PC-9 (cell line): Measurements from ENCODE around the gene PCDHGA6. TPM values are rescaled to one million over a fixed set of nuclear protein-coding genes. Genes with fewer than 3 reads are reported as not detected.

Source experiments
- BruUV-seq: library from RNA; stranded (reverse); fragments of 400-500 nt; replicated peaks from 2 replicates; lab custom pipeline; 2021; lab: Mats Ljungman, UMichigan
- CTCF ChIA-PET: fragments of 300-600 bp; sonication (Branson Sonifier 250); formaldehyde crosslinking; loops from one replicate; lab custom pipeline; 2022; ENCODE audit warnings: antibody characterized with exemption; lab: Charles Lee
- POLR2A ChIA-PET: fragments of 300-600 bp; sonication (Branson Sonifier 250); formaldehyde crosslinking; loops from one replicate; lab custom pipeline; 2022; ENCODE audit warnings: antibody characterized with exemption; ENCODE audit not compliant: unreplicated experiment; lab: Charles Lee
- DNase-seq, 2 experiments: peaks; one replicate each; pipeline versions ENCODE4 v3.0.0 to v3.0.0-alpha.2; 2015 to 2022; ENCODE audit warnings: mixed read lengths in 1 of 2
- H2AFZ ChIP-seq: fragments of 200-600 bp; sonication (generic); 2 replicates; pipeline ENCODE4 v1.8.1; 2017; ENCODE audit warnings: antibody characterized with exemption
- H3F3A ChIP-seq: fragments of 200-600 bp; sonication (generic); 2 replicates; pipeline ENCODE4 v1.8.1; 2017; ENCODE audit warnings: antibody characterized with exemption, mild to moderate bottlenecking, low read depth; ENCODE audit not compliant: insufficient read depth
- H3K27ac ChIP-seq: fragments of 200-600 bp; sonication (generic); 2 replicates; pipeline ENCODE4 v1.6.1; 2016; ENCODE audit warnings: mixed run types
- H3K27me3 ChIP-seq: fragments of 200-600 bp; sonication (generic); 2 replicates; pipeline ENCODE4 v1.6.1; 2016; ENCODE audit warnings: low read depth, mixed run types; ENCODE audit not compliant: insufficient read depth
- H3K36me3 ChIP-seq: fragments of 200-600 bp; sonication (generic); 2 replicates; pipeline ENCODE4 v1.6.1; 2016; ENCODE audit warnings: low read depth, mixed run types
- H3K4me1 ChIP-seq: fragments of 200-600 bp; sonication (generic); replicated peaks from 2 replicates; pipeline ENCODE4 v1.6.1; 2016; ENCODE audit warnings: mixed run types; ENCODE audit not compliant: insufficient read depth
- H3K4me2 ChIP-seq: fragments of 200-600 bp; sonication (generic); 2 replicates; pipeline ENCODE4 v1.6.1; 2017; ENCODE audit warnings: mixed run types
- H3K4me3 ChIP-seq: fragments of 200-600 bp; sonication (generic); 2 replicates; pipeline ENCODE4 v1.6.1; 2016; ENCODE audit warnings: mixed run types
- H3K79me2 ChIP-seq: fragments of 200-600 bp; sonication (generic); 2 replicates; pipeline ENCODE4 v1.6.1; 2017; ENCODE audit warnings: low read depth, mixed run types
- H3K9me2 ChIP-seq: fragments of 200-600 bp; sonication (generic); 2 replicates; pipeline ENCODE4 v1.8.1; 2017; ENCODE audit warnings: mild to moderate bottlenecking; ENCODE audit not compliant: insufficient read depth
- H3K9me3 ChIP-seq: fragments of 200-600 bp; sonication (generic); 2 replicates; pipeline ENCODE4 v1.8.1; 2016; ENCODE audit warnings: low read depth; ENCODE audit not compliant: insufficient read depth
- H4K20me1 ChIP-seq: fragments of 200-600 bp; sonication (generic); 2 replicates; pipeline ENCODE4 v1.8.1; 2017; ENCODE audit not compliant: insufficient read depth
- EZH2 ChIP-seq: fragments of 200-600 bp; sonication (generic); IDR thresholded peaks from 2 replicates; pipeline ENCODE4 v1.8.0; 2017; ENCODE audit warnings: antibody characterized with exemption, low read depth
- intact Hi-C: fragments of 100-400 bp; cut with micrococcal nuclease; formaldehyde crosslinking; loops from one replicate; pipeline ENCODE4 v1.10.0; 2022; ENCODE audit not compliant: unreplicated experiment
- total RNA-seq: library from RNA; stranded (reverse); gene quantifications from 2 replicates; pipeline ENCODE4 v1.2.3, GENCODE V29; 2021
- TF ChIP-seq, protein P1 (sequence below): fragments of 200-600 bp; sonication (generic); conservative IDR thresholded peaks from 2 replicates; pipeline ENCODE4 v1.6.1; 2017; ENCODE audit warnings: mixed run types, antibody characterized with exemption, mild to moderate bottlenecking, moderate library complexity

The PCDHGA6 gene
- total RNA-seq, 1 experiment from 2014 or later = 0.17 TPM

DNA sequence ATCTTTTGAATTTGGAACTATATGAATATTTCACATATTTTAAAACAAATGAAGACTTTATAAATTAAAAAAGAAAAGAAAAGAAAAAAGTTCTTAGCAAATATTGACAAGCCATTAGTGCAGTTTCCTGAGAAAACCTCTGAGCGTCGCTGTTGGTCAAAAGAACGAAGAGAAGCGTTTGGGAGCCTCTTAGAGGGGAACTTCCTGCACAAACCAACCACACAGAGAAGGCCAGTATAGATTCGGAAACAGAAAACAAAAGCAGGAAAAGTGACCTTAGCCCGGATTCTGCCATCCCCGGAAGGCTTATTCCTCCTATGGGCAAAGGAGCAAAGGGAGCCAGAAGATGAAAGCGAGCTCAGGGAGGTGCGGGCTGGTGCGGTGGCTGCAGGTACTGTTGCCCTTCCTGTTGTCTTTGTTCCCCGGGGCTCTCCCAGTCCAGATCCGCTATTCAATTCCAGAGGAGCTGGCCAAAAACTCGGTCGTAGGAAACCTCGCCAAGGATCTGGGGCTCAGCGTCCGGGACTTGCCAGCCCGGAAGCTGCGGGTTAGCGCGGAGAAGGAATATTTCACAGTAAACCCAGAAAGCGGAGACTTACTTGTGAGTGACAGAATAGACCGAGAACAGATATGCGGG, 13.8 kb upstream of the PCDHGA6 start, which contains the start of gene PCDHGB2:
Gene PCDHGB2, plus strand, starts transcription at position 205 of the 637 bp plus-strand sequence. Its CDS starts 142 bp downstream, at position 347.
- no peak for DNase-seq
- H3K9me2 ChIP-seq = no peaks in the 10 kb centered on the region
- no peak within 1 kb of the TSS; the same call in 1 of the 2 replicates for H3K4me3 ChIP-seq
- TF ChIP-seq, protein P1, sequence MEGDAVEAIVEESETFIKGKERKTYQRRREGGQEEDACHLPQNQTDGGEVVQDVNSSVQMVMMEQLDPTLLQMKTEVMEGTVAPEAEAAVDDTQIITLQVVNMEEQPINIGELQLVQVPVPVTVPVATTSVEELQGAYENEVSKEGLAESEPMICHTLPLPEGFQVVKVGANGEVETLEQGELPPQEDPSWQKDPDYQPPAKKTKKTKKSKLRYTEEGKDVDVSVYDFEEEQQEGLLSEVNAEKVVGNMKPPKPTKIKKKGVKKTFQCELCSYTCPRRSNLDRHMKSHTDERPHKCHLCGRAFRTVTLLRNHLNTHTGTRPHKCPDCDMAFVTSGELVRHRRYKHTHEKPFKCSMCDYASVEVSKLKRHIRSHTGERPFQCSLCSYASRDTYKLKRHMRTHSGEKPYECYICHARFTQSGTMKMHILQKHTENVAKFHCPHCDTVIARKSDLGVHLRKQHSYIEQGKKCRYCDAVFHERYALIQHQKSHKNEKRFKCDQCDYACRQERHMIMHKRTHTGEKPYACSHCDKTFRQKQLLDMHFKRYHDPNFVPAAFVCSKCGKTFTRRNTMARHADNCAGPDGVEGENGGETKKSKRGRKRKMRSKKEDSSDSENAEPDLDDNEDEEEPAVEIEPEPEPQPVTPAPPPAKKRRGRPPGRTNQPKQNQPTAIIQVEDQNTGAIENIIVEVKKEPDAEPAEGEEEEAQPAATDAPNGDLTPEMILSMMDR = peak; percentile 63
- TF ChIP-seq EZH2 = no peak
- peaks cover 7% of the 10 kb centered on the region; the same call in 1 of the 2 replicates for H3K9me3 ChIP-seq
- no TSS peak for BruUV-seq
- H4K20me1 ChIP-seq = no peaks in the 10 kb centered on the region
- CTCF ChIA-PET = interaction anchor here (1.3 kb wide), 1 partner anchor 40 kb away, joined by 4 read pairs; the partner anchor contains the start of gene TAF7
- H3K79me2 ChIP-seq = no peaks in the 10 kb centered on the region
- H3K36me3 ChIP-seq = no peaks in the 10 kb centered on the region
- no peak within 1 kb of the TSS for H3K27ac ChIP-seq
- intact Hi-C loops = no loop called here
- POLR2A ChIA-PET = no interaction called here
- peak within 1 kb of the TSS; percentile 66 for H2AFZ ChIP-seq
- no peaks in the 10 kb centered on the region for H3F3A ChIP-seq
- peaks cover 14% of the 10 kb centered on the region for H3K27me3 ChIP-seq
- H3K4me1 ChIP-seq = no peaks in the 10 kb centered on the region
- H3K4me2 ChIP-seq = peak within 1 kb of the TSS; percentile 52

GRCh38 chr5:141360685-141361084, 13.0 kb upstream of the PCDHGA6 start:
- Histone ChIP-seq H3K27ac (no peak overlapping the region), H3K79me2 (no peaks in the 10 kb centered on the region), H2AFZ (no peak overlapping the region), H3K4me2 (no peak overlapping the region), H3F3A (no peaks in the 10 kb centered on the region), H3K36me3 (no peaks in the 10 kb centered on the region), H4K20me1 (no peaks in the 10 kb centered on the region), H3K27me3 (peaks cover 19% of the 10 kb centered on the region), H3K4me3 (no peak overlapping the region), H3K4me1 (no peaks in the 10 kb centered on the region), H3K9me2 (no peaks in the 10 kb centered on the region), H3K9me3 (peaks cover 7% of the 10 kb centered on the region; the same call in 1 of the 2 replicates)
- intact Hi-C loops = no loop called here
- no peak for TF ChIP-seq EZH2
- TF ChIP-seq, protein P1 = no peak
- ChIA-PET POLR2A (no interaction called here), CTCF (interaction anchor here (1.3 kb wide), 1 partner anchor 40 kb away, joined by 4 read pairs; the partner anchor contains the start of gene TAF7)
- no TSS peak for BruUV-seq
- no peak for DNase-seq

- H4K20me1 ChIP-seq = no peaks in the 10 kb centered on the region
- no peaks in the 10 kb centered on the region for H3K36me3 ChIP-seq
- H3F3A ChIP-seq = no peaks in the 10 kb centered on the region
- H2AFZ ChIP-seq = no peak overlapping the region
- H3K79me2 ChIP-seq = no peaks in the 10 kb centered on the region
- no peak for DNase-seq
- no peak overlapping the region for H3K27ac ChIP-seq
- peaks cover 35% of the 10 kb centered on the region for H3K27me3 ChIP-seq
- POLR2A ChIA-PET = no interaction called here
- intact Hi-C loops = no loop called here
- H3K4me3 ChIP-seq = no peak overlapping the region
- no TSS peak for BruUV-seq
- H3K9me2 ChIP-seq = no peaks in the 10 kb centered on the region
- no peaks in the 10 kb centered on the region for H3K4me1 ChIP-seq
- CTCF ChIA-PET = no interaction called here
- TF ChIP-seq, protein P1 = no peak
- no peak for TF ChIP-seq EZH2
- no peak overlapping the region for H3K4me2 ChIP-seq
- peaks cover 9% of the 10 kb centered on the region; the same call in 1 of the 2 replicates for H3K9me3 ChIP-seq
Observed at GRCh38 chr5:141362719-141363118, 11.0 kb upstream of the PCDHGA6 start.
